ENCODE measurements around the gene FBLN2.

Gene FBLN2

GRCh38 chr3:13581485-13582365, 32.8 kb downstream of the FBLN2 start:
- no peak for DNase-seq (ENCODE audit: low read depth, low spot score)
- H3K4me3 ChIP-seq (ENCODE audit: low read depth, low read length) = no peak overlapping the region
- CTCF ChIA-PET = interaction anchor here (0.9 to 1.2 kb wide), 3 partner anchors 68 to 85 kb away, joined by 3 to 5 read pairs (median 3); no protein-coding TSS in a partner anchor
- no peak for TF ChIP-seq CTCF (IDR thresholded peaks at IDR 0.05; ENCODE audit: insufficient read depth, low read length, missing control alignments)
- POLR2A ChIA-PET = no interaction called here

DNA sequence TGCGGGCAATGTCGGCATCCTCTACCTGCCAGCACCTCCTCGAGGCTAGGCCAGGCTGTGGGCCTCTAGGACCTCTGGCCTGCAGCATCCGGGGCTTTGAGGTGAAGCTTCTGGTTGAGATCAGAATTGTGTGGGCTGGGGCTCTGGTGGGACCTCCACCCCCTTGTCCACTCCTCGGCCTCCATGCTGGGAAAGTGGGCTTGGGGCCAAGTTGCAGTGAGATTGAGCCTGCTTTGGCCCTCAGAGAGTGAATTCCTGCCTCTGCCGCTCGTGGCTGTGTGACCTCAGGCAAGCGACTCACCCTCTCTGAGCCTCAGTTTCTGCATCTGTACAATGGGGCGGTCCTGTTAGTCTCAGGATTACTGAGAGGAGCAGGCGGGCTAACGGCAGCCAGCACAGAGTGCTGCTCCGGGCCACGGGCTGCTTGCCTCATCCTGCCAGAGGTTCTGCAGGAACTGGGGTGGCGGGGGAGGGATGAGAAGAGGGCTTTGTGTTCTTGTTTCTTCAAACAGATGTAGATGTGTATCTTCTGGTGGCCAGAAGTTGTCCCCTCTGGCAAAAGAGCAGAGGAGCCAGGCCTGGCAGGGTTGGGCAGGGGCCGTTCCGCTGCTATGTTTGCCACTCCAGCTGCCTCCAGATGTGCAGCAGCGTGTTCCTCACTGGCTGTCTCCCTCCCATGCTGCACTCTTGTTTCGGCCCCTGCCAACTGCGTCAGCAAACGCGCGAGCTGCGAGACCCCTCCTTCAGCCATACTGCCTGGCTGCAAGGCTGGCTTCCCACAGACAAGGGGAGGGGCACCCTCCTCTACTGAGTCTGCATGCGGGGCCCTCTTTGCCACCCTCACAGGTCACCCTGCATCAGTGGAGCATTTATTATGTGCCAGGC, 33.7 kb downstream of the FBLN2 start:
- CTCF ChIA-PET = interaction anchor here (0.9 kb wide), 1 partner anchor 83 kb away, joined by 5 read pairs; no protein-coding TSS in a partner anchor

DNA sequence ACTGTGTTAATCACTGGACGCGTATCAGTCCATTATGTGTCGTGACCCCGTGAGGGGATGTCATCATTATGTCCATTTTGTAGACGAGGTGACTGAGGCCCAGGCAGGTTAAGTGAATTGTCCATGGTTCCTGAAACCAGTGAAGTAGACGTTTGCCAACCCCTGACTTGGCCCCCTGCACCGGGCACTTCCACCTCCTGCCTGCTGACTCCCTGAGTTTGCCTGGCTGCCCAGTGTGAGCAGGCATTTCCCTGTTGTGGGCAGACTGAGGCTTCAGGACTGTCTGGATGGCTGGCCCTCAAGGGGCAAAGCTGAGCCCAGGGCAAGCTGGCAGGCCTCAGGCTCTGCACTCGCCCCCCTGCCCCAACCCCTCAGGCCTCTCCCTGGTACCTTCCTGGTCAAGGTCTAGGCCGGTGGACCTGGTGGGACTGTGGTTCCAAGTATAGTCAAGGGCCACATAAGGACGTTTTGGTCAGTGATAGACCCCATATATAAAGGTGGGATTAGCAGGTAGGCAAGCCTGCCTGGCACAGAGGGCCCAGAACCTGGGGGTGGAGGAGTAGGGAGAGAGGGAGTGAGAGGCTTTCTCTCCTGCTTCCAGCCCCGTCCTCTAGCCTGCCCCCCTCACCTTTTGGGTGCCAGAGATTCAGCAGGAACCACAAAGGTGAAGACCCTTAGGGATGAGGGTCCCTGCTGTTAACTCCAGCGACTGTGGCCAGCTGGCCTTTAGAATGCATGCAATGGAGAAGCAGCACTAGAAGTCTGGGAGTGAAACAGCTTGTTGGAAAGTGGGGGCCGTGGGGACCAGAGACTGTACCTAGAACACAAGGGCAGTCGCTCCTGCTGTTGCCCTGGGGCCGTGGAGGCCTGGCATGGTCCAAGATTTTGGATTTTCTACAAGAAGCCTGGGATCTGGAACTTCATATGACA, 34.6 kb downstream of the FBLN2 start:
- H3K4me3 ChIP-seq (ENCODE audit: low read depth, low read length) = no peak overlapping the region
- TF ChIP-seq CTCF (IDR thresholded peaks at IDR 0.05; ENCODE audit: insufficient read depth, low read length, missing control alignments) = no peak
- ChIA-PET CTCF (interaction anchor here (1.1 kb wide), 1 partner anchor 84 kb away, joined by 3 read pairs; no protein-coding TSS in a partner anchor), POLR2A (no interaction called here)
- no peak for DNase-seq (ENCODE audit: low read depth, low spot score)

More for the DNA sequence above, 33.7 kb downstream of the FBLN2 start:
- H3K4me3 ChIP-seq (ENCODE audit: low read depth, low read length) = no peak overlapping the region
- DNase-seq (ENCODE audit: low read depth, low spot score) = no peak
- POLR2A ChIA-PET = no interaction called here
- no peak for TF ChIP-seq CTCF (IDR thresholded peaks at IDR 0.05; ENCODE audit: insufficient read depth, low read length, missing control alignments)

DNA sequence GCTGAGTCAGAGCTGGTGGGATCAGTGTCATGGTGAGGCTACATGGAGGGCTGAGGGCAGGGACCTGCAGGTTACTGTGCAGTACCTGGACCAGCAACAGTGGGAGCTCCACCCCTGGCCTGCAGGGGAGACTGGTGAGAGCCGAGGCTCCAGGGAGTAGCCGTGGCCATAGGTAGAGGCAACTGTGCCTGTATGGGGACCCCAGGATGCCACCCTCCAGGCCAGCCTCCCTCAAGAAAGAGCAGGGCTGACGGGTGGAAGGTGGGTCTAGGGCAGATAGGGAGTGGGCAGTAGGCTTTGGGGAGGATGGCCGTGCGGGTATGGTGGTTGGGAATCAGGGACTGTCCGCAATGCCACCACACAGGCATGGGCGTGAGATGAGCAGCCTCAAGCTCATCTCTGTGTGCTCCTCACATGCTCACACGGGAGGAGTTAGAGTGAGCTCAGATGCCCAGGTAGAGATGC, 35.5 kb downstream of the FBLN2 start:
- H3K4me3 ChIP-seq (ENCODE audit: low read depth, low read length) = no peak overlapping the region
- DNase-seq (ENCODE audit: low read depth, low spot score) = no peak
- POLR2A ChIA-PET = no interaction called here
- CTCF ChIA-PET = interaction anchor here (1.1 to 1.4 kb wide), 2 partner anchors 67 to 85 kb away, joined by 3 to 7 read pairs; no protein-coding TSS in a partner anchor
- TF ChIP-seq CTCF (IDR thresholded peaks at IDR 0.05; ENCODE audit: insufficient read depth, low read length, missing control alignments) = no peak

- CTCF ChIA-PET = interaction anchor here (1.1 to 1.4 kb wide), 2 partner anchors 66 to 85 kb away, joined by 3 to 7 read pairs; no protein-coding TSS in a partner anchor
- DNase-seq (ENCODE audit: low read depth, low spot score) = no peak
- POLR2A ChIA-PET = no interaction called here
- TF ChIP-seq CTCF (IDR thresholded peaks at IDR 0.05; ENCODE audit: insufficient read depth, low read length, missing control alignments) = no peak
- no peak overlapping the region for H3K4me3 ChIP-seq (ENCODE audit: low read depth, low read length)
These were observed 36.0 kb downstream of the FBLN2 start for GRCh38 chr3:13584901-13585300.

Data from AG04449 (cell line).